Measurements from ENCODE around the gene CLDN10.

The CLDN10 gene

GRCh38 chr13:95547531-95548167 is 4.9 kb upstream of the CLDN10 start:
- no peak for TF ChIP-seq CTCF (IDR thresholded peaks at IDR 0.05; ENCODE audit: insufficient read depth, low read depth, low read length, missing control alignments)
- no peak for DNase-seq (ENCODE audit: low read depth)
- H3K4me3 ChIP-seq (ENCODE audit: low read length): no peak overlapping the region

GRCh38 chr13:95552208-95552538 is 347 bp upstream of the CLDN10 start:
- no peak overlapping the region for H3K4me3 ChIP-seq (ENCODE audit: low read length)
- no peak for TF ChIP-seq CTCF (IDR thresholded peaks at IDR 0.05; ENCODE audit: insufficient read depth, low read depth, low read length, missing control alignments)
- no peak for DNase-seq (ENCODE audit: low read depth)

GRCh38 chr13:95553581-95554385 is 1.3 kb downstream of the CLDN10 start:
- no peak for TF ChIP-seq CTCF (IDR thresholded peaks at IDR 0.05; ENCODE audit: insufficient read depth, low read depth, low read length, missing control alignments)
- no peak overlapping the region for H3K4me3 ChIP-seq (ENCODE audit: low read length)
- peak; percentile 26 for DNase-seq (ENCODE audit: low read depth)

- no peak overlapping the region for H3K4me3 ChIP-seq (ENCODE audit: low read length)
- DNase-seq (ENCODE audit: low read depth): no peak
- no peak for TF ChIP-seq CTCF (IDR thresholded peaks at IDR 0.05; ENCODE audit: insufficient read depth, low read depth, low read length, missing control alignments)
Observed at GRCh38 chr13:95557013-95557412, 4.5 kb downstream of the CLDN10 start.

- H3K4me3 ChIP-seq (ENCODE audit: low read length): no peak overlapping the region
- no peak for TF ChIP-seq CTCF (IDR thresholded peaks at IDR 0.05; ENCODE audit: insufficient read depth, low read depth, low read length, missing control alignments)
- DNase-seq (ENCODE audit: low read depth): peak; percentile 52
Observed at GRCh38 chr13:95559100-95559499, 6.6 kb downstream of the CLDN10 start.

- H3K4me3 ChIP-seq (ENCODE audit: low read length): no peak overlapping the region
- no peak for DNase-seq (ENCODE audit: low read depth)
- no peak for TF ChIP-seq CTCF (IDR thresholded peaks at IDR 0.05; ENCODE audit: insufficient read depth, low read depth, low read length, missing control alignments)
Observed at GRCh38 chr13:95560387-95560786, 7.9 kb downstream of the CLDN10 start.

Measured in epithelial cell of esophagus (primary cell).